Measurements from ENCODE around the gene MOB2.

MOB2 gene

DNA sequence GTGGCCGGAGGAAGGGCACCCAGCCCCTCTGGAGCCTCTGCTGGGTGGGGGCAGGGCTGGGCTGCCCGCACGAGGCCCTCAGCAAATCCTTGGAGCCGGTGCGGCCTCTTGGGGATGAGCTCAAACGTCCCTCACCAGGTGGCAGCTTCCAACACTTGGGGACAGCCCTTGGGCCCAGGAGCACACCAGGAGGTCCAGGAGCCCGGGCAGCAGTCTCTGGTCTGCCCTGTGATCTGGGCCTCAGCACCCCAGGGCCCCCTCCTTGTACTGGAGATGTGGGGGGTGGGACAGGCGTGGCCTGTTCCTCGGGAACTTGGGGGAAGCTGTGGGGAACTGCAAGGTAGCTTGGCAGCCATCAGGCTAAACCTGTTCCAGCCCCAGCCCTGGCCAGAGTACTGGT is 40.0 kb downstream of the MOB2 start:
- no peak overlapping the region for H3K27ac ChIP-seq
- TF ChIP-seq, protein P1, sequence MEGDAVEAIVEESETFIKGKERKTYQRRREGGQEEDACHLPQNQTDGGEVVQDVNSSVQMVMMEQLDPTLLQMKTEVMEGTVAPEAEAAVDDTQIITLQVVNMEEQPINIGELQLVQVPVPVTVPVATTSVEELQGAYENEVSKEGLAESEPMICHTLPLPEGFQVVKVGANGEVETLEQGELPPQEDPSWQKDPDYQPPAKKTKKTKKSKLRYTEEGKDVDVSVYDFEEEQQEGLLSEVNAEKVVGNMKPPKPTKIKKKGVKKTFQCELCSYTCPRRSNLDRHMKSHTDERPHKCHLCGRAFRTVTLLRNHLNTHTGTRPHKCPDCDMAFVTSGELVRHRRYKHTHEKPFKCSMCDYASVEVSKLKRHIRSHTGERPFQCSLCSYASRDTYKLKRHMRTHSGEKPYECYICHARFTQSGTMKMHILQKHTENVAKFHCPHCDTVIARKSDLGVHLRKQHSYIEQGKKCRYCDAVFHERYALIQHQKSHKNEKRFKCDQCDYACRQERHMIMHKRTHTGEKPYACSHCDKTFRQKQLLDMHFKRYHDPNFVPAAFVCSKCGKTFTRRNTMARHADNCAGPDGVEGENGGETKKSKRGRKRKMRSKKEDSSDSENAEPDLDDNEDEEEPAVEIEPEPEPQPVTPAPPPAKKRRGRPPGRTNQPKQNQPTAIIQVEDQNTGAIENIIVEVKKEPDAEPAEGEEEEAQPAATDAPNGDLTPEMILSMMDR (conservative IDR thresholded peaks at IDR 0.05; ENCODE audit: low read depth, low read length): no peak
- no peak overlapping the region for H2AFZ ChIP-seq (ENCODE audit: low read depth)
- H3K9ac ChIP-seq: no peak overlapping the region
- H3K4me1 ChIP-seq (ENCODE audit: low read depth, poor library complexity, severe bottlenecking): no peaks in the 10 kb centered on the region
- no peaks in the 10 kb centered on the region for H3K36me3 ChIP-seq (ENCODE audit: insufficient read depth)
- no peak overlapping the region for H3K4me3 ChIP-seq (IDR thresholded peaks at IDR 0.05; ENCODE audit: insufficient read depth, low read depth, low read length)
- H3K4me2 ChIP-seq: no peak overlapping the region
- H3K79me2 ChIP-seq (ENCODE audit: insufficient read depth, low read depth): no peaks in the 10 kb centered on the region
- no peaks in the 10 kb centered on the region for H4K20me1 ChIP-seq (ENCODE audit: insufficient read depth)
- H3K27me3 ChIP-seq (ENCODE audit: insufficient read depth, low read depth): peaks cover 43% of the 10 kb centered on the region; the same call in 1 of the 2 replicates

DNA sequence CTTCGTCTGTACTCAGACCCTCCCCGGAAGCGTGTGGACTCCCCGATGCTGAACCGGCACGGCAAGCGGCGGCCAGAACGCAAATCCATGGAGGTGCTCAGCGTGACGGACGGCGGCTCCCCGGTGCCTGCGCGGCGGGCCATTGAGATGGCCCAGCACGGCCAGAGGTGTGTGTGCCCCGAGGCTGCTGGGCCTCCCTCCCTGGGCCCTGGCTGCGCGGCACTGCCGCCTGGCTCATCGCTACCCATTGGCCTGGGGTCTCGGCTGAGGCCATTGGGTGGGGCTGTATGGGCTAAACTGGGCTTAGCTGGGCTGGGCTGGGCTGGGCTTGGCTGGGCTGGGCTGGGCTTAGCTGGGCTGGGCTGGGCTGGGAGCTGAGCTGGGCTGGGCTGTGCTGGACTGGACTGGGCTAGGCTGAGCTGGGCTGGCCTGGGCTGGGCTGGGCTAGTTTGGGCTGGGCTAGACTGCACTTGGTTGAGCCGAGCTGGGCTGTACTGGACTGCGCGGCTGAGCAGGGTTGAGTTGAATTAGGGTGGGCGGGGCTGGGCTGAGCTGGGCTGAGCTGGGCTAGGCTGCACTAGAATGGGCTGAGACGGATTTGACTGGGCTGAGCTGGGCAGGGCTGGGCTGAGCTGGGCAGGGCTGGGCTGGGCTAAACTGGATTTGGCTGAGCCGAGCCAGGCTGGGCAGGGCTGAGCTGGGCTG is 40.7 kb downstream of the MOB2 start:
- no peak overlapping the region for H3K27ac ChIP-seq

DNA sequence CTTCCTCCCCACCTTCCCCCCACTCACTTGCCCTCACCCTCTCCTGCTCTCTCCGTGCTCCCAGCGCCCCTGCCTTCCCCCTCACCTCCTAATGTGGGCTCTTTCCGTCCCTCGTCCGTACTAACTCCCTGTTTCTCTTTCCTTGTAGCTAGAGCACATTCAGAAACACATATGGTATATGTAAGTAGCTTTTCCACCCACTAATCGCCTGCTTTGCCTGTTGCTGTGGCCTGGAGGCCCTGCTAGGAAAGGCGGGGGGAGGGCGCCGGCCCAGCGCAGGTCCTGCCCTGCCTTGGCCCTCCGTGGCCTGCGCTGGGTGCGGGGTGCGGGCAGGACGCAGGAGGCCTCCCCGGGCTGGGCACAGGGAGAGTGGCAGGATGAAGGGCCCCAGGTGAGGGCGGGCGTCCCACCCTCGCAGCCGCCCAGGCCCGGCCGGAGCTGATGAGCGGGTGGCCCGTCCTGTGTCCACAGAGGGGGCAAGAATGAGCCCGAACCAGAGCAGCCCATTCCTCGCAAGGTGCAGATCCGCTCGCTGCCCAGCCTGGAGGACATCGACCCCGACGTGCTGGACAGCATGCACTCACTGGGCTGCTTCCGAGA is 41.7 kb downstream of the MOB2 start:
- Histone ChIP-seq H3K79me2 (ENCODE audit: insufficient read depth, low read depth) (no peaks in the 10 kb centered on the region), H3K4me2 (no peak overlapping the region), H3K36me3 (ENCODE audit: insufficient read depth) (no peaks in the 10 kb centered on the region), H3K9ac (no peak overlapping the region), H3K4me3 (IDR thresholded peaks at IDR 0.05; ENCODE audit: insufficient read depth, low read depth, low read length) (no peak overlapping the region), H3K27me3 (ENCODE audit: insufficient read depth, low read depth) (peaks cover 33% of the 10 kb centered on the region; the same call in 1 of the 2 replicates), H3K4me1 (ENCODE audit: low read depth, poor library complexity, severe bottlenecking) (no peaks in the 10 kb centered on the region), H3K27ac (no peak overlapping the region), H4K20me1 (ENCODE audit: insufficient read depth) (no peaks in the 10 kb centered on the region), H2AFZ (ENCODE audit: low read depth) (no peak overlapping the region)
- TF ChIP-seq, protein P1 (conservative IDR thresholded peaks at IDR 0.05; ENCODE audit: low read depth, low read length): no peak

More for the DNA sequence above, 40.7 kb downstream of the MOB2 start:
- Histone ChIP-seq H4K20me1 (ENCODE audit: insufficient read depth) (no peaks in the 10 kb centered on the region), H3K9ac (no peak overlapping the region), H3K4me2 (no peak overlapping the region), H3K4me1 (ENCODE audit: low read depth, poor library complexity, severe bottlenecking) (no peaks in the 10 kb centered on the region), H3K4me3 (IDR thresholded peaks at IDR 0.05; ENCODE audit: insufficient read depth, low read depth, low read length) (no peak overlapping the region), H3K79me2 (ENCODE audit: insufficient read depth, low read depth) (no peaks in the 10 kb centered on the region), H3K27me3 (ENCODE audit: insufficient read depth, low read depth) (peaks cover 36% of the 10 kb centered on the region; the same call in 1 of the 2 replicates), H2AFZ (ENCODE audit: low read depth) (no peak overlapping the region), H3K36me3 (ENCODE audit: insufficient read depth) (no peaks in the 10 kb centered on the region)
- TF ChIP-seq, protein P1 (conservative IDR thresholded peaks at IDR 0.05; ENCODE audit: low read depth, low read length): no peak

DNA sequence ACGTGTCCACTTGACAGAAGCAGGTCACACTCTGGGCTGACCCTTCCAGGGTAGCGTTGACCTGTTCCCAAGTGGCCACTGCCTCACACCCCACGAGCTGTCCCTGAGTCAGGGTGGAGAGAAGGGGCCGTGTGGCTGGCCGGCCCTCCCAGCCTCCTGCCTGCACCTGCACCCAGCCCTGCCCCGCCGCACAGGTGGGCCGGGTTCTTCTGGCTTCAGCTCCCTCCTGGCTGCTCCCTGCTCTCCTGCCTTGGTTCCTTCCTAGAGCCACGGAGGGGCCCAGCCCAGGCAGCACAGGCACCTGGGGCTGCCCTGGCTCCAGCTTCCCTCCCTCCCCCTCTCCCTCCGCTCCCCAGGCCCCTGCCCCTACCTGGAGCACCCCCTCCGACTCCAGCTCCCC is 42.3 kb downstream of the MOB2 start:
- H3K9ac ChIP-seq: no peak overlapping the region
- TF ChIP-seq, protein P1 (conservative IDR thresholded peaks at IDR 0.05; ENCODE audit: low read depth, low read length): no peak
- no peak overlapping the region for H2AFZ ChIP-seq (ENCODE audit: low read depth)
- H3K4me2 ChIP-seq: no peak overlapping the region
- no peak overlapping the region for H3K4me3 ChIP-seq (IDR thresholded peaks at IDR 0.05; ENCODE audit: insufficient read depth, low read depth, low read length)
- no peaks in the 10 kb centered on the region for H3K79me2 ChIP-seq (ENCODE audit: insufficient read depth, low read depth)
- H3K27ac ChIP-seq: no peak overlapping the region
- H3K27me3 ChIP-seq (ENCODE audit: insufficient read depth, low read depth): peaks cover 31% of the 10 kb centered on the region; the same call in 1 of the 2 replicates
- no peaks in the 10 kb centered on the region for H3K36me3 ChIP-seq (ENCODE audit: insufficient read depth)
- no peaks in the 10 kb centered on the region for H4K20me1 ChIP-seq (ENCODE audit: insufficient read depth)
- H3K4me1 ChIP-seq (ENCODE audit: low read depth, poor library complexity, severe bottlenecking): no peaks in the 10 kb centered on the region
